GM19324 (cell line): ENCODE results near the gene TRA2B.

Experiments used
- ATAC-seq: cut with Tn5 transposase; IDR thresholded peaks from one replicate; pipeline ENCODE4 v1.9.1; 2021; ENCODE audit warnings: mild to moderate bottlenecking, moderate library complexity; ENCODE audit not compliant: unreplicated experiment, low FRiP score

The TRA2B gene

GRCh38 chr3:185884641-185885040 is 53.2 kb downstream of the TRA2B start:
- no peak for ATAC-seq

GRCh38 chr3:185881926-185882325 is 55.9 kb downstream of the TRA2B start:
- ATAC-seq: no peak

GRCh38 chr3:185880600-185880999 is 57.2 kb downstream of the TRA2B start:
- ATAC-seq: no peak

GRCh38 chr3:185878920-185879319 is 58.9 kb downstream of the TRA2B start:
- ATAC-seq: no peak

- no peak for ATAC-seq
These were observed 63.7 kb downstream of the TRA2B start for GRCh38 chr3:185874119-185874518.

- ATAC-seq: no peak
These were observed 70.2 kb downstream of the TRA2B start for GRCh38 chr3:185867650-185868049.

GRCh38 chr3:185866995-185867394 is 70.8 kb downstream of the TRA2B start:
- ATAC-seq: no peak

GRCh38 chr3:185866555-185866954 is 71.3 kb downstream of the TRA2B start:
- ATAC-seq: no peak
